HTR-8/SVneo (cell line): ENCODE results near the gene CCDC110.

Experiments
- DNase-seq: peaks from one replicate; pipeline ENCODE4 v3.0.0; 2011; ENCODE audit warnings: low spot score, mixed read lengths; ENCODE audit not compliant: insufficient read length
- FAIRE-seq: peaks from 2 replicates; lab custom pipeline; 2011; peaks lifted over from hg19 to GRCh38; lab: Jason Lieb, UNC

CCDC110 gene

DNA sequence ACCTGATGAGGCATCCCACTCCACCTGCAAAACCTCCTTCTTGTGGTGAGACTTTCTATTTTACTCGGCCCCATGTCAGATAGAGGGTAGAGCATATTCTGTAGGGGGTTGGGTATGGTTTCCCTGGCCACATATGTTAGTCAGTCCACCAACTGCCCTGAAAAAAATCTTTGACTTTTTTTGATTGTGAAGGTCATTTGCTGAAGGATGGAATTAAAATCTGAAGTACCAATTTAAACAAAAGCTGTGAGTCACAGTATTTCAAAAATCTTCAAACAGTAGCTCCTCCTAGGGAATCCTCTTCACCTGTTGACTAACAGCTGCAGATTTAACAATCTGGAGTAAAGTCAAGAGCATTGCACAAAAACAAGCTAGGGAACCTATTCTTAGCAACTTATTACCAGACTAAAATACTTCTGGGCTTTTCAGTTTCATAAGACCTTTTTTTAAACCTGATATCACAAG, 8.0 kb upstream of the CCDC110 start:
- FAIRE-seq: no peak
- no peak for DNase-seq

DNA sequence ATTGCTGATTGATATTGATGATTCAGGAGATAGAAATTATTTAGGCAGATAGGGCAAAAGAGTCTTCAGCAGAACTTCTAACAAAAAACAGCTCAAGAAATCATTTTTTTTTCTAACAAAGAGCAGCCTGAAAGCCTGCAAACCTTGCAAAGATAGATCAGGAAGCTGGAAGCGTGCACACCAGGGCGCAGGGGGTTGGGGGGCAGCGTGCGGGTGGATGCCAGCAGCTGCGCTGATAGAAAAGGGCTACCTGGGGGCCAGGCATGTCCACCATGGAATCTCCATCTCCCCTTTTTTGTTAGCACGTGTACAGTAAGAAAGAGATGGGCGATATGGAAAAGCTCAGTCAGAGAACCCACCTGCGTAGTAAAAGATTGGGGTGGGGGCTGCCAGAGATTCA, 1.7 kb upstream of the CCDC110 start:
- DNase-seq (no peak), FAIRE-seq (no peak)

DNA sequence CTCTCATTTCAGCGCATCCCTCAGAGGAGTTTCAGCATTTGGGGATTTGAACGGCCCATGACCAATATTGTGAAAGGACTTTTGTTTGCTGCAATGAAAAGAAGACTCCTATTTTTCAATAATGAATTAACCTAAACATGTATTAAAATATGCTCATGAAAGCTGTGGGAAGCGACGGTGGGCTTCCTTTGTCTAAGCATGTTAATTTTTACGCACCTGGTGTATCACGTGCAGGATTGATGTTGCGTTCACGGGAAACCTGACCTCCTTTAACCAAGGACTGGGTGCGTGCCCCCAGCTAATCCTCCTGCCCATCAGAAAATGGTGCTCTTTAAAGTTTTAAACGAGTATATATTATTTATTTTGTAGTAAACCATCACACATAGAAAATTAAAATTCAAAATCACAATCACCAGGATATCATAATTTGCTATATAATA, 590 bp upstream of the CCDC110 start:
- no peak for FAIRE-seq
- peak; percentile 12 for DNase-seq

DNA sequence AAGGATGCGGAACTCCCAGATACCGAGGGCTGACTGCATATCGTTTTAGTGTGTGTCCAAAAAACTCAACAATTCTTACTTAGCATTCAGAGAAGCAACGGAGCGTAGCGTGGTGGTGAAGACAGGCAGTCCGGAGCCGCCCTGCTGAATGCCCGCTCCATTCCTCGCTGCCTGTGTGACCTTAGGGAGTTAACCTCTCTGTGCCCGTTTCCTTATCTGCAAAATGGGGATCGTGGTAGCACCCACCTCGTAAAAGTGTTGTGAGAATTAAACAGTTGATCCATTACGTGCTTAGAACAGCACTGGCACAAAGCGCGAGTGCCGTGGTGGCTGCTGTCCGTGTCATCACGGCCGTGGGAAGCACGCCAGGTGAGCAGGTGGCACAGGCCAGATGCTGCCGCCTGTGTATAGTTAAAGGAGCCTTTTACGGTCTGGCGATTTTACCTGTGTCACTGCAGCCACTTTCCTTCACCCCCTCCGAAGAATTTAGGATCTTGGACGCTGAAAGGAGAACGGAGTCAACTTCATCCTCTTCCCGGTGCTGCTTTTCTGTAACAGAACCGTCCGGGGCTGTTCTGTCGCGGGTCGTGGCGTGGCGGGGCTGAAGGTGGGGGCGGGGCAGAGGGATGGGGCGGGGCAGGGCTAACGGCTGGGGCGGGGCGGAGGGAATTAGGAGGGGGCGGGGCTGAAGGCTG, 885 bp downstream of the CCDC110 start:
- no peak for FAIRE-seq

DNA sequence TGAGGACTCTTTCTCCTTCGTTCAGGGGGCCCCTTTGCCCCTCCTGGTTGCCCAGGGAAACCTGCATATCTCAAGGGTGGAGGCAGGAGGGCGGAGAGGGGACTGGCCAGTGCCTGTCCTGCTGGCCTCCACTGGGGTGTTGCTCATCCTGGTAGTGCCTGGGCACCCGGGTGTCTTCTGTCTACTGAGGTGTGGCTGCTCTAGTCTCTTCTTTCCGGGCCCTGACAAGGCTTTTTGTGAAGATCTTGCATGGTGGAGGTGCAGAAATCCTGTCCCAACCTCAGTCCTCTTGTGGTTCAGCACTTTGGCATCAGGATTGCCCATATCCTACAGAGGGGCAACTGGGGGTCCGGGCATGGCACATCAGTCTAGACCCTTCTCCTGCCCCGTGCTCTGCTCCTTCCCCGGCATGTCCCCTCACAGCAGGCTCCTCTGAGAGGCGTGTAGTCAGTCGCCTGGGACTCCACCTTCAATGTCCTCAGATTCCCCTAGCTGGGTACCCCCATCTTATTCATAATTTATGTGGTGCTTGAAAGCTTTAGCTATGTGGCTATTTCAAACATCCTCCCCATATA, 1.9 kb downstream of the CCDC110 start:
- DNase-seq: no peak
- no peak for FAIRE-seq

More for the DNA sequence above, 885 bp downstream of the CCDC110 start:
- DNase-seq: peak; percentile 8

DNA sequence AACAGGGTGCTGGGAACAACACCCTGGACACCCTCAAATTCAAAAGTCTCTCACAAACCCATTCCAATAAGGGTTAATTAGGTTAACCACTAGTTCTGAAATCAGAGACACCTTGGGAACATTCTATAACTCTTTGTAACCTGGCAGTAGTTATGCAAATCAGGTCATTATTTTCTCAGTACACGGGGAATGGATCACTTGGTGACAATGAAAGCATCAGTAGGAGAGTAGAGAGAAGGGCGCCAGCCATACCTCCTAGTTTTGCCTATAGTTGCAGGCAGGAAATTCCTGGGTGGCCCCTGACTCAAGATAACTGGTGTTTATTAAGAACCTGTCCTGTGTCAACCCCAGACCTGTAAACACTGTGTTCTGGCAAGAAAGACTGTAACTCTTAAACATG, 2.5 kb downstream of the CCDC110 start:
- DNase-seq: no peak
- no peak for FAIRE-seq

DNA sequence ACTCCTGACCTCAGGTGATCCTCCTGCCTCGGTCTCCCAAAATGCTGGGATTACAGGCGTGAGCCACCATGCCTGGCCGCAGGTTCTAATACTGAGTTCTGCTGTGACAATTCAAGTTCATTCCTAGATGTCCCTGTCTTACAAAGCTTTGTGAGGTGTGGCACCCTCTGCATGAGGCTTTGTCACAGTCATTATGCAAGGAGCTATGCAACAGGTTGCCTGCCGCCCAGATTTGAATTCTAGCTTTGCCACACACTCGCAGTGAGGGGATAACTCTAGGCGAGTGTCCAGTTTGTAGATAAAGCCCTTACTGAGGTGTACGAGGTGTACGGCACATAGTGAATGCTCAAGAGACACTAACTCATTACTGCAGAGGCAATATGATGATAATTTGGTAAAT, 3.5 kb downstream of the CCDC110 start:
- FAIRE-seq (no peak), DNase-seq (no peak)

DNA sequence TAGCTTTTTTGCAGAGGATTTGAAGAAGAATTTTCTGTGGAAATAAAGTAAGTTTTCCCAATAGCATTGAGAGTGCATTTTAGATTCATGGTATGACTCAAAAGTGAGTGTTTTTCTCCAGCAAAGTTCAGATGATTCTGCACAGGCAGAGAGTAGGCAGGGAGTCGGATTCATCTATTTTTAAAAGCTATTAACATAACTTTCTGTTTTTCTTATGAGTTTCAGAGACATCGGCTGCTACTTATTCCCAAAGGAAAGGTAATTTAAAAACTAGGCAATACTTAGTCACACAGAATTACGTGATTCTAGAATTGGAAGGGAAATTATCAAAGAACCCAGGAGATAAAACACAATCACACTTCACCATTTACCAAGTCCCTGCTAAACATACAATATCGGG, 4.4 kb downstream of the CCDC110 start:
- FAIRE-seq: no peak
- no peak for DNase-seq

DNA sequence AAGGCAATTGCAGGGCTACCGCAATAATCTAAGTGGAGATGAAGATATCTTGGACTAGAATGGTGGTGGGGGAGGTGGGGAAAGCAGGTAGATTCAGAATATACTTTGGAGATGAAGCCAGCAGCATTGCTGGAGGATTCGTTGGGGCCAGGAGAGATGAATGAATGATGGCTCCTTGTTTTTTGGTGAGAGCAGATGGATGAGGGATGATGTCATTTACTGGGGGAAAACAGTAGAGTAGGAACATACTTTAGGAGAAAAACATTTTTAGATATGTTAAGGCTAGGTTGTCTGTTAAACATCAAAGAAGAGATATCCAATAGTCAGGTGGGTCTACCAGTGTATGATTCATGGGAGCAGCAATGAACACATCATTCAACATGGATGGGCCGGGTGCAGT, 5.8 kb downstream of the CCDC110 start:
- FAIRE-seq (no peak), DNase-seq (no peak)

DNA sequence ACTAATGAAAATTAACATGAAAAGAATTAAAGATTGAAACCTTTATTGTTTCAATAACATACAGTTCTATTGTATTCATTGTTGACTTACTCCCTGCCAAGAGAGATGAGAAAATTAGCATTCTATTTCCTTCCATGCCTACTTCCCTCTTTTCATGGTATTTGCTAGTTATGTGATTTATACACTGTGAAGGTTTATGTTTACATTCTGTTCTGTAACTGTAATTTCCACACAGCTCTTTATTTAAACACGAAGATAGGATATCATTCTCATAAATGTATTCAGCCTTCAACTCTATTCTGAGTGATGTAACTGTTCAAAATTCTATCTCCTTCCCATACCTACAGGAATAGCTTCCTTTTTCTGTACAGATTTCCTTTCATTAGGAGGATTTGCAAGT, 6.6 kb downstream of the CCDC110 start:
- no peak for FAIRE-seq

DNA sequence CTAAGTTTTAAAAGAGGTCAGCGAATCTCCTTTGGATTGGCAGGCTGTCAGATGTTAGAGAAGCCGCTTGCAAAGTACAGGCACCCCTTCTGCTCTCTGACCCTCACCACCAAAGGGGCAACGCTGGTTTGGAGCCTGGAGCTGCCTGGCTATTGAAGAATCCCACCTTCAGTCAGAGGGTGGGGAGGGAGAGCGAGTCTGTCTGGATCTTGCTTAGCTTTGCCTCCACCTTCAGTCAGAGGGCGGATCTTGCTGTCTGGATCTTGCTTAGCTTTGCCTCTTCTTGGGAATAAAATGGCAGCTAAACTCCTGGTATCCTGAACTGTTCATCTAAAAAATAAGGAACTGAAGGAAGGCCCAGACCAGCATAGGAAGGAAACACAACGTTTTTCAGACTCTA, 7.3 kb downstream of the CCDC110 start:
- no peak for FAIRE-seq
- no peak for DNase-seq

More for the DNA sequence above, 6.6 kb downstream of the CCDC110 start:
- no peak for DNase-seq

DNA sequence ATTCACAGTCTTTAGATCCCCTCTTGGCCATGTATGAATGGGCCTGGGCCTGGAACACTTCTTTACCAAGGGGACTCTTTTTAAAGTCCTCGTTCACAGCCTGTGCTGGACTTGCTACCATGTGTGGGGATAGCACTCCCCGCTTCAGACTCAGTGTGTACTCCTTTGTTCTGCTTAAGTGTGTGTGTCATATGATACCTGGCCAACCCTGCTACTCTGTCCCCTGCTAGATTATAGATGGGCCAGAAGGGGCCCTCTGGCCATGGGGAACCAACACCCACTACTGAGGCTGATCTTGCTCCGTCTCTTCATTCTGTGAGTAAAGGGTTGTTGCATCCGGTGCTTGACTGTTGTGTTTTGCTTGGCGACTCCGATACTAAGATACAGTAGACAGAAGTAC, 8.0 kb downstream of the CCDC110 start:
- no peak for DNase-seq

DNA sequence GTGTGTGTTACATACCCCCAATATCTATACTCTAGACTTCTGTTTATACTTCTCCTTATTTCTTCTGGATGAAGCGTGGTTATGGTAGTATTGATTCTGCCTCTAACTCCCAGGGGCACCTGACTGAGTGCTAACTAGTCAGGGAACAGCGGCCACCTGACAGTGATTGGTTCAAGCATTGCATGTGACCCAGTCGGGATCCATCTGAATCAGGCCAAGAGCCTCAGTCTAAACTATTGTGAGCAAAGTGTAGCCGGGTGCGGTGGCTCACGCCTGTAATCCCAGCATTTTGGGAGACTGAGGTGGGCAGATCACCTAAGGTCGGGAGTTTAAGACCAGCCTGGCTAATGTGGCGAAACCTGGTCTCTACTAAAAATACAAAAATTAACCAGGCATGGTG, 10.0 kb downstream of the CCDC110 start:
- DNase-seq (no peak), FAIRE-seq (peak; percentile 72)

More for the DNA sequence above, 8.0 kb downstream of the CCDC110 start:
- no peak for FAIRE-seq

DNA sequence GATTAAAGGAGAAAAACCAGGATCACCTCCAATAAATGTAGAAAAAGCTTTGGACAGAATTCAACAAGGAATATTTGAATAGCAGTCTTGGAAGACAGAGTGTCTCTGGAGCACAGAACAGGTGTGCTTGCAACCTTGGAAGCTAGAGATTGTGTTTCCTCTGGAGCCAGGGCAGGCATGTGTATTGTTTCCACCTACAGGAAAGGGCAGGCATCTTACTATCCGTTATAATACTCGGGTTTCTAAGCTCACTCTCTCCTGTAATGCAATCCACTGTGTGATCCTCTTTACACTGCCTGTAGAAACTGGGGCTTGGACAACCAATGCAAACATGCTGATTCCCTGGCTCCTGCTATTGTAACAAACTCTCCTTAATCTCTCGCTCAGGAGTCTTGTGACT, 14.4 kb downstream of the CCDC110 start:
- FAIRE-seq (no peak), DNase-seq (no peak)

DNA sequence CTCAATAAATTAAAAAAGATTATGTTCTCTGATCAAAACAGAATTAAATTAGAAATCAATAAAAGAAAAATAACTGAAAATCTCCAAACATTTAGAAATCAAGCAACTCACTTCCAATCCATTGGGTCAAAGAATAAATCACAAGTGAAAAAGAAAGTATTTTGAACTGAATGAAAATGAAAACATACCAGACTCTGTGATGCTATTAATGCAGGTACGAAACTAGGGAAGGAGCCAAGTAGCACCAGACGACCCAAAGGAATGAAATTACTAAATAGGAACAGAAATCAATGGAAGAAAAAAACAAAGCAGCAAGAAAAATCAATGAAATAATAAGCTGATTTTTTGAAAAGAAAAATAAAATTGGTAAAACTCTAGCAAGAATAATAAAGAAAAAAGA, 15.4 kb downstream of the CCDC110 start:
- no peak for DNase-seq
- FAIRE-seq: no peak

DNA sequence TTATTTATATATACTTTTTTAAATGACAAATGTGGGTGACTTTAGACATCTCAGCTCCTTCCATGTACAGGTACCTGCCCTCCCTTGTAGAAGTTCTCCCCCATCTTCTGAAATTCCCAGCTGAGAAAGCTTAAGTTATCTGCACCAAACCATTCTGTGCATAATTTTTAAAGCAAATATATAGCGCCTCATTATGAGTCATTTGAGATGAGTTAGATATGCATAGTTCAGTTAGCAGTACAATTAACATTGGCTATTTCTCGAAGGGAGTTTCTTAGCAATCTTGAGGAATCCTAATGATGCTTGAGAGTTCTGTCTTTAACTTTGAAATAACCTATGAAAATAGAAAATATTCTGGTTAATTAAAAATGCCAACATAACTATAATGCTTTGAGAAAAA, 26.3 kb downstream of the CCDC110 start:
- DNase-seq (no peak), FAIRE-seq (no peak)

DNA sequence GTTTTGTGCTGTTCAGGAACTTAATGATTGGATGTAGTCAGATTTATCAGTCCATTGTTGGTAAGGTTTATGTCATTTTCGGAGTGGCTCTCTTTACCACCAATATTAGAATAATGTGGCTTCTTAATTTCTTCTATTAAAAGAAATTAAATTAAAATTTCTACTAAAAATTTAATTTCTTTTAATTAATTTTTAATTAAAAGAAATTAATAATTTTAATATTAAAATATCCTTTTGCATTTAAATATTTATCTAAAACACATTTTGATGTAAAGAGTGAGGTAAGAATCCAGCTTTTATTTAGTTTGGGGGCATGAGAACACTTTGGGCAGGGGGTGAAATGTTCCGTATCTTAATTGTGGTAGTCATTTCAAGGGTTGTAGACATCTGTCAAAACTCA, 30.1 kb downstream of the CCDC110 start:
- no peak for DNase-seq
- FAIRE-seq: no peak

DNA sequence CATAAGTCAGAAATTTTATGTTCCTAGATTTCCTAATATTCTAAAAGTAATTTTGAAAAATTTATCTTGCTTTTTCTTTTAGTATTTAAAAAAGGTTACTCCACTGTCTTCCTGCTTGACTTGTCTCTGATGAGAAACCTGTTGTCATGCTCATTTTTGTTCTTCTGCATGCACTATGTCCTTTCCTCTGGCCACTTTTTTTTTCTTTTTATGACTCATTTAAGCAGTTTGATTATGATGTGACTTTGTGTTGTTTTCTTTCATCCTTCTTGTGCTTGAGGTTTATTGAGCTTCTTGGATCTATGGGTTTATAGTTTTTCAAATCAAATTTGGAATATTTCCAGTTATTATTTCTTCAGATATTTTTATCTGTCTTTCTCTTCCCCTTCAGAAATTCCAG, 33.7 kb downstream of the CCDC110 start:
- DNase-seq (no peak), FAIRE-seq (no peak)

DNA sequence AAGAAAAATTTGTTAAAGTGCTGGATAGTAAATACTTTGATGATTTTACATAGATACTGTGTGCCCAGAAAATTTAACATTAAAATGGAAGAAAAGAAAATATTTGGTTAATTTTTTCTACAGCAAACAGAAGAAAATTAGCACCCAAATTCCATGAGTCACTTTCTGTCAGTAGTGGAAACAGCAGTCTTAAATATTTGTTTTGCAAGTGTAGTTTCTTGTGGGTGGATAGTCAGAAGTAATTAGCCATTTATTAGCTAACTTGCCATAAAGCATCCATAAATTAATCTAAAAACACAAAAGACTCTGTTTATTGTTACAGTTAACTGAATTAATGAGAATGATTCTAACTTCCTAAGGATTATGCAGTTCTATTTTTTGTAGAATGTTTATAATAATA, 36.1 kb downstream of the CCDC110 start:
- no peak for FAIRE-seq
- no peak for DNase-seq

DNA sequence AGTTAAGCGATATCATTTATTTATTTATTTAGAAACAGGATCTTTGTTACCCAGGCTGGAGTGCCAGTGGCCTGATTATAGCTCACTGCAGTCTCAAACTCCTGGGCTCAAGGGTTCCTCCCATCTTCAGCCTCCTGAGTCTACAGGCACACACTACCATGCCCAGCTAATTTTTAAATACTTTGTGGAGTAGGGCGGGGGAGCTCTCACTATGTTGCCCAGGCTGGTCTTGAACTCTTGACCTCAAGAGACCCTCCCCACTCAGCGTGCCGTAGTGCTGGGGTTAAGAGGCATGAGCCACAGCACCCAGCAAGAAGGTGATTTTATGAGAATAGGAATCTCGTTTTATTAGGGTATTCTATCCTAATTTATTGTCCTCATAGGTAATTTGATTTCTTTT, 41.9 kb downstream of the CCDC110 start:
- DNase-seq (no peak), FAIRE-seq (no peak)

DNA sequence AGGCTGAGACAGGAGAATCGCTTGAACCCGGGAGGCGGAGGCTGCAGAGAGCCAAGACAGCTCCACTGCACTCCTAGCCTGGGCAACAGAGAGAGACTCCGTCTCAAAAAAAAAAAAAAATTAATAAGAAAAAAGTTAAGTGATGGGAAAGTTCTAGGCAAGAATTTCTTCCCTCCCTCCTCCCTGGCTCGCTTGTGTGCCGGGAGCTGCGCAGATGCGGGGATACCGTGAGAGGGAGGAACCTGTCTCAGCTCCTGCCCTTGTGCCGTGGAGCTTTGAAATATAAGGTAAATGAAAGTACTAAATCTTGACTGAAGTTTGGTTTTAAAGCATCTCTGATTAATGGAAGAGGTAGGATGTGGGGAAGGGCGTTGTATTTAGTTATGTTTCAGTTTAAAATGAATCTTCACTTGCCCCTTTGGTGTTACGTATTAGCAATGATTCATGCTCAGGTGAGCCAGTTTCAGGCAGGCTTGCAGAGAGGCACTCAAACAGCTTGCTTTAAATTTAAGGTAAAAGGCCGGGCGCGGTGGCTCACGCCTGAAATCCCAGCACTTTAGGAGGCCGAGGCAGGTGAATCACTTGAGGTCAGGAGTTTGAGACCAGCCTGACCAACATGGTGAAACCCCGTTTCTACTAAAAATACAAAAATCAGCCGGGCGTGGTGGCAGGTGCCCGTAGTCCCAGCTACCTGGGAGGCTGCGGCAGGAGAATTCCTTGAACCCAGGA, 44.4 kb downstream of the CCDC110 start:
- DNase-seq: no peak
- FAIRE-seq: no peak
